ENCODE data around the gene UBE2D1.
A peak's percentile ranks its signal among the peaks of the same experiment; 100 is the strongest.

Gene UBE2D1

GRCh38 chr10:58341947-58342346, 7.1 kb downstream of the UBE2D1 start:
- no peak for DNase-seq

DNA sequence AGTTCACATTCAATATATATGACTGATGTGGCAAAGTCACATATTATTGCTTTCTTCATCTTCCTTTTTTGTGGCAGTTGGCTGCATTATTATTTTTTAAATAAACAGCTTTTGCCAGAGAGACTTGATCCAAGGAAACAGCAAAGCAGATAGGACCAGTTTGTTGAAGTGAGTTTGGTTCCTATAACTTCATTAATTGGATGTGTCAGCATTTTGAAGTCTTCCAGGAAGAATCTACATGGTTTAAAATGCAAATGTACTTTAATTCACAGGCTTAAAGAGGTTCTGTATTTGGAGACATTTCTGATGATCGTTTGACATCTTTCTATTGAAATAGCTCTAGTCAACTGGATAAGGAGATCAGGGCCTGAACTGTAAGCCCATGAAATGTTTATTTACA, 13.2 kb downstream of the UBE2D1 start:
- DNase-seq: no peak

DNA sequence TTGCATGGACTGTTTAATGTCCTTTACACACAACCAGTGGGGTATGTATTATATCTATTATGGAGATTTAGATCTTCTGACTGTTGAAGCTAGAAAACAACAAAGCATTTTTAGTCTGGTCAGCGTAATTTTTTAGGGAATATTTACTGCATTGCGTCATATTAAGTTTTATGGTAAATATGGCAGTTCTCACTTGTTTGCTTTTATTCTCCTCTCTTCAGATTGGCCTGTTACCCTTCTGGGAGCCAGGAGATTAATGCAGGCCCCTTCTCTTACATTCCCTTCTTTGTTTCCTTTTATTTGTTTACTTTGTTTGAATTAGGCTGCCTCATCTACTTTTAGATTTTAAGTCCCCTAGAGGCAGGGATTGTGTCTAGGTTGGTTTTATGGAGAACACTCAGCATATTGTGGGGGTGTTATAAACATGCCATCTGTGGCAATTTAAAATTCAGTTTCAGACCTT, 13.8 kb downstream of the UBE2D1 start:
- DNase-seq: no peak

GRCh38 chr10:58350023-58350422, 15.2 kb downstream of the UBE2D1 start:
- DNase-seq: no peak

DNA sequence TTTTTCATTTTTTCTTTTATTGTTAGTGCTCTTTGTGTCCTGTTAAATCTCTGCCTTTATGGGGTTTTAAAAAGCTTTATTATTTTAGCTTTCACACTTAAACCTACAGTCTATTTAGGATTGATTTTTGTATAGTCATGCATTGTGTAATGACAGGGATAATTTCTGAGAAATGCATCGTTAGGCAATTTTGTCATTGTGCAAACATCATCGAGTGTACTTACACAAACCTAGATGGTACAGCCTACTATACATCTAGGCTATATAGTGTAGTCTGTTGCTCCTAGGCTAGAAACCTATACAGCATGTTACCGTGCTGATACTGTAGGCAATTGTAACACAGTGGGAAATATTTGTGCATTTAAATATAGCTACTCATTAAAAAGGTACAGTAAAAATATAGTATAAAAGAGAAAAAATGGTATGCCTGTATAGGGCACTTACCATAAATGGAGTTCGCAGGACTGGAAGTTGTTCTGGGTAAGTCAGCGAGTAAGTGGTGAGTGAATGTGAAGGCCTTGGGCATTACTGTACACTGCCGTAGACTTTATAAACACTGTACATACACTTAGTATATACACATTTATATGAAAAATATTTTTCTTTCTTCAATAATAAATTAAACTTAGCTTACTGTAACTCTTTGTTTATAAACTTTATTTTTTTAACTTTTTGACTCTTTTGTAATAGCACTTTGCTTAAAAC, 16.0 kb downstream of the UBE2D1 start:
- no peak for DNase-seq

- DNase-seq: no peak
Observed at GRCh38 chr10:58351616-58352578, 17.1 kb downstream of the UBE2D1 start.

GRCh38 chr10:58352956-58353610, 18.3 kb downstream of the UBE2D1 start:
- no peak for DNase-seq

DNA sequence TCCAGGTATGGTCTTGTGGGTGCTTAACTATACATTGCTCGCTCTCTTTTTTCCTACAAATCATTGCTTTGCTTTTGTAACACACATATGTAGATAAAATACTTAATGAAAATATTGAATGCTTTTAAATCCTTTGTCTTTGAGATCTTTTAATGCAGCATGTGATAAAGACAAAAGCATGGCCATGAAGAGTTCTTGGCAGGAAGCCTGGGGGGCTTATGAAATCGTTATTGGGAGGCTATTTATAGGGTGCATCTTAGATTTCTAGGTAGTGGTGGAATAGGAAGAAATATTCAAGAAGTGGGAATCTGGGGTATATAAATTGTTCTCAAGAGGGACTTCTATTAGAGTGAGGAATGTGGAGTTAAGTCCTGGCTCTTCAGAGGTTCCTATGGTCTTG, 21.9 kb downstream of the UBE2D1 start:
- DNase-seq: no peak

DNA sequence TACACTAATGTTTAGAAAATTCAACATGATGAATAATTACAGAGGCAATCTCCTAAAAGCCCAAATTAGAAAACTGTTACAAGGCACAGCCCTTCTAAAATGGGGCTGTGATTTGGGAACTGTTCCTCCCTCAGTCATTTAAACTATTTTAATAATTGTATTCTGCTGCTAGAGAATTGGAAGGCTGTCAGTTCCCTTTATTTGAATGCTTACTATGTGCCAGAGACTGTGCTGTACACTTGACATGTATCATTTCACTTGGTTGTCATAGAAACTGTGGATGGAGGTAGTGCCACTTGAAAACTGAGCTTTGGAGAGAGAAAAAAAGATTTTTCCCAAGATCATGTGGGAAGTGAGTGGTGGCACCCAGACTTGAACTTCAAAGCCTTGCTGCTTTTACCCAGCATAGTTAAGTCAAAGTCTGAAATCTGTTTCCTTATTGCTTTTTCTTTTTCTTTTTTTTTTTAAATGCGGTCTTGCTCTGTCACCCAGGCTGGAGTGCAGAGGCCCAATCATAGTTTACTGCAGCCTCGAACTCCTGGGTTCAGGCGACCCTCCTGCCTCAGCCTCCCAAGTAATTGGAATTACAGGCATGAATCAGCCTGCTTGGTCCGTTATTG, 23.6 kb downstream of the UBE2D1 start:
- DNase-seq: no peak

GRCh38 chr10:58358947-58359346, 24.1 kb downstream of the UBE2D1 start:
- DNase-seq: no peak

GRCh38 chr10:58359541-58359940, 24.7 kb downstream of the UBE2D1 start:
- no peak for DNase-seq

GRCh38 chr10:58360412-58361004, 25.7 kb downstream of the UBE2D1 start:
- DNase-seq: no peak

- DNase-seq: no peak
Observed at GRCh38 chr10:58361353-58361752, 26.5 kb downstream of the UBE2D1 start.

GRCh38 chr10:58362027-58362789, 27.4 kb downstream of the UBE2D1 start:
- DNase-seq: no peak

- DNase-seq: peak; percentile 68 to 69
Observed at GRCh38 chr10:58367069-58367468, 32.3 kb downstream of the UBE2D1 start.

GRCh38 chr10:58371473-58371872, 36.7 kb downstream of the UBE2D1 start:
- no peak for DNase-seq

GRCh38 chr10:58372607-58373441, 38.0 kb downstream of the UBE2D1 start:
- no peak for DNase-seq

DNA sequence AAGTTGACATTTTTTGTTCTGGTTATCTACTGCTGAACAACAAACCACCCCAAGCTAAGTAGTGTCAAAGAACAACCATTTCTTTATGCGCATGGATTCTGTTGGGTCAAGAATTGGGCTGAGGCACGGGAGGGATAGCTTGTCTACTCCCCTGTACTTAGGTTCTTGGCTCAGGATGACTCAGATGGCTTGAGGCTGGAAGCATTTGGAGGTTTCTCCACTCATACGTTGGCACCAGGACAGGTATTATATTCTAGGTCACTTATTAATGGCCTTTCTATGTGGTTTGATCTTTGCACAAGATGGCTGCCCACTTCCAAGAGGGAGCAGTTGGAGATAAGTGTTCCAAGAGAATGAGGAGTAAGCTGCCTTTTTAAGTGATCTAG, 38.6 kb downstream of the UBE2D1 start:
- DNase-seq: no peak

DNA sequence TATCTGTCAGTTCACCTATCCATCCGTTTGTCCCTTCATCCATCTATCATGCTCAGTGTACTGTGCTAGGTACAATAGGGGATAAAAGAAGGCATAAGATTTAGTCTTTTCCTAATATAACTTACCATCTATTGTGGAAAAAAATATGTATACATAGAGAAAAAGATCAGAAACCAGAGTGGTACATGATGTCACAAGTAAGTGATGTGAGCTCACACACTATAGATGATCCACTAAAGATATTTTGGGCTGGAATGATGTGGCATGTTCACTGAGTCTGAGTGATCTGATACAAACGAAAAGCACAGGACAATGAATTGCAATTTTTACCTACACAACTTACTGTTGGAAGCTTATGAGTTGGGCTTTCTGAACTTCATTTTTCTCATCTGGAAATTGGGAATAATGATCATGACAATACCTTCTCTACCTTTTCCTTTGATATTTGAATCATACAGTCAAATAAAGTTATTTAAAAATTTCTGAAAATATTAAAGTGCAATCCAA, 47.7 kb downstream of the UBE2D1 start:
- DNase-seq: no peak

DNA sequence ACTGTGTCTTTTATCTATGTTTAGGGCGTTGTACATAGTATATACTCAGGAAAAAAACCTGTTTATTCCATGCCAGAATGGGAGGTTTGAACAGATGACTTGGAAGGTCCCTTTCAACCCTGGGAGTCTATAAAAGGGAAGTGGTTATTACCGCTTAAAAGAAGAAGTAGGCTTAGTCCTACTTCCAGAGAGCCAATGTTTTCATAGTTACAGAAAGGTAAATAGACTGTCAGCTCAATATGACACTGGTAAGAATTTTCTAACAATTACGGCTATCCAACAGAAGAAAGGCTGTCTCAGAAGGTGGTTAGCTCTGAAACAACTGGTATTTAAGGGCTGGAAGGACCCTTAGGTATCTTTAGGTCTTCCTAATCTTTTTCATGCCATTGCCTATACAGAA, 49.3 kb downstream of the UBE2D1 start:
- peak; percentile 99 to 100 for DNase-seq

Data from Kasumi-1 (cell line).